SK-N-MC (cell line): ENCODE data around the gene SPATA18.

Experiments used
- EZH2 ChIP-seq: fragments of 200-600 bp; sonication (generic); IDR thresholded peaks from one replicate; pipeline ENCODE4 v1.6.1; 2017; ENCODE audit warnings: antibody characterized with exemption
- FOXP2 ChIP-seq: optimal IDR thresholded peaks from 2 replicates; pipeline ENCODE3; 2011; ENCODE audit warnings: mild to moderate bottlenecking, moderate library complexity; ENCODE audit not compliant: insufficient read depth; ENCODE audit errors: extremely low read length, control extremely low read depth
- POLR2AphosphoS5 ChIP-seq: IDR thresholded peaks from 2 replicates; pipeline ENCODE4 v1.6.1; 2012; ENCODE audit warnings: mild to moderate bottlenecking, low read depth, low read length, borderline replicate concordance

GRCh38 chr4:52107745-52108144 lies 56.6 kb downstream of the SPATA18 start:
- TF ChIP-seq EZH2 (no peak), POLR2AphosphoS5 (no peak), FOXP2 (no peak)
